Measurements from ENCODE around the gene EDEM2.

- TF ChIP-seq CTCF (IDR thresholded peaks at IDR 0.05) = no peak
- no peak for TF ChIP-seq POLR2AphosphoS5 (IDR thresholded peaks at IDR 0.05; ENCODE audit: low read depth, low read length)
Measured at GRCh38 chr20:35108921-35109320, 38.2 kb downstream of the EDEM2 start.

All from Panc1 (cell line).